Fibroblast of villous mesenchyme (primary cell): Measurements from ENCODE around the gene ASH1L. TPM values are rescaled to one million over a fixed set of nuclear protein-coding genes. Genes with fewer than 3 reads are reported as not detected.
A peak's percentile ranks its signal among the peaks of the same experiment; 100 is the strongest.
"Not testable (repeated sequence)": the region's sequence is repeated elsewhere in the genome, so short reads cannot be mapped to it uniquely, and the experiment has no call there.

Experiments used
- DNase-seq: peaks from one replicate; pipeline ENCODE4 v3.0.0-alpha.2; 2010; ENCODE audit warnings: low read depth
- H3K4me3 ChIP-seq: 2 replicates; pipeline ENCODE4 v1.5.1; 2011; ENCODE audit warnings: low read depth, mild to moderate bottlenecking, low read length
- total RNA-seq: library from RNA; depleted of rRNA; stranded (reverse); fragments of >200 nt; gene quantifications from 2 replicates; pipeline ENCODE4 v1.2.3, GENCODE V29; 2012
- TF ChIP-seq, protein P1 (sequence below): IDR thresholded peaks from 2 replicates; pipeline ENCODE4 v1.5.1; 2012; ENCODE audit warnings: low read depth, mild to moderate bottlenecking, low read length; ENCODE audit not compliant: insufficient read depth

Gene ASH1L
- total RNA-seq, 1 donor, result 43.2 TPM

- TF ChIP-seq, protein P1, sequence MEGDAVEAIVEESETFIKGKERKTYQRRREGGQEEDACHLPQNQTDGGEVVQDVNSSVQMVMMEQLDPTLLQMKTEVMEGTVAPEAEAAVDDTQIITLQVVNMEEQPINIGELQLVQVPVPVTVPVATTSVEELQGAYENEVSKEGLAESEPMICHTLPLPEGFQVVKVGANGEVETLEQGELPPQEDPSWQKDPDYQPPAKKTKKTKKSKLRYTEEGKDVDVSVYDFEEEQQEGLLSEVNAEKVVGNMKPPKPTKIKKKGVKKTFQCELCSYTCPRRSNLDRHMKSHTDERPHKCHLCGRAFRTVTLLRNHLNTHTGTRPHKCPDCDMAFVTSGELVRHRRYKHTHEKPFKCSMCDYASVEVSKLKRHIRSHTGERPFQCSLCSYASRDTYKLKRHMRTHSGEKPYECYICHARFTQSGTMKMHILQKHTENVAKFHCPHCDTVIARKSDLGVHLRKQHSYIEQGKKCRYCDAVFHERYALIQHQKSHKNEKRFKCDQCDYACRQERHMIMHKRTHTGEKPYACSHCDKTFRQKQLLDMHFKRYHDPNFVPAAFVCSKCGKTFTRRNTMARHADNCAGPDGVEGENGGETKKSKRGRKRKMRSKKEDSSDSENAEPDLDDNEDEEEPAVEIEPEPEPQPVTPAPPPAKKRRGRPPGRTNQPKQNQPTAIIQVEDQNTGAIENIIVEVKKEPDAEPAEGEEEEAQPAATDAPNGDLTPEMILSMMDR, result no peak
- H3K4me3 ChIP-seq, result no peak overlapping the region
- no peak for DNase-seq
Observed at GRCh38 chr1:155518484-155518883, 44.1 kb downstream of the ASH1L start.

- no peak overlapping the region for H3K4me3 ChIP-seq
- DNase-seq, result no peak
- TF ChIP-seq, protein P1, result no peak
Observed at GRCh38 chr1:155514582-155515187, 47.9 kb downstream of the ASH1L start.

DNA sequence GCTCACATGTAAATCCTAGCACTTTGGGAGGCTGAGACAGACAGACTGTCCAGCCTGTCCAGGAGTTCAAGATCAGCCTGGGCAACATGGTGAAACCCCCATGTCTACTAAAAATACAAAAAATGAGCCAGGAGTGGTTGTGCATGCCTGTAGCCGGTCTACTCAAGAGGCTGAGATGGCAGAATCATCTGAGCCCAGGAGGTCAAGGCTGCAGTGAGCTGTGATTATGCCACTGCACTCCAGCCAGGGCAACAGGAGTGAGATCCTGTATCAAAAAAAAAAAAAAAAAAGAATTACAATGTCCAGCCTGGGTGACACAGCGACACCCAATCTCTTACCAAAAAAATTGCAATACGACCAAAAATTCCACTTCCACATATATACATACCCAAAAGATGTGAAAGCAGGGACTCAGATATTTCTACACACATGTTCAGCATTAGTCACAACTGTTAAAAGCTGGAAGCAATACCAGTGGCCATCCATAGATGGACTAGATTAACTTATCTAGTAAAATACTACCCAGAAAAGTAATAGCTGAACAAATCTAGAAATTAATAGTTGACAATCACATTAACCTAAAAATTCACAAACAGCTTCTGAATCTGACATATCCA is 49.2 kb downstream of the ASH1L start:
- H3K4me3 ChIP-seq, result no peak overlapping the region
- TF ChIP-seq, protein P1, result no peak
- DNase-seq, result peak; percentile 44

GRCh38 chr1:155511385-155511784 is 51.2 kb downstream of the ASH1L start:
- not testable (repeated sequence) for H3K4me3 ChIP-seq

GRCh38 chr1:155509064-155509463 is 53.5 kb downstream of the ASH1L start:
- H3K4me3 ChIP-seq, result no peak overlapping the region
- no peak for DNase-seq
- TF ChIP-seq, protein P1, result no peak

More at GRCh38 chr1:155511385-155511784, 51.2 kb downstream of the ASH1L start:
- not testable (repeated sequence) for DNase-seq

DNA sequence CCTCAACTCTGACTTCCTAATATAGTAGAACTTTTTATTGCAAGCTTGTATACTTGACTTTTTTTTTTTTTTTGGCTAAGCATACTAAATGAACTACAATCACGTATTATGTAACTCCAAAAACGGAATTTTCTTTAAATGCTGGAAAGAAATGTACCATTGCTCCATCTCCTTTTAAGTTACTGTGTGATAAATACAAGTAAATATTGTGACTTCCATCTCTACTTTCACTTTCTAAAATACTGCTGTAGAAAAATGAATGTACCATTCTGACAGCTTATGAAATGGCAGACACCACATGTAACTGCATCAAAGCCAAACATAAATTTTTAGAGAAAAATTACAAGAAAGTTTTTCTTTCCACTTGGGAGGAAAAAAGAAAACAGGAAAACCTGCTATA is 54.7 kb downstream of the ASH1L start:
- H3K4me3 ChIP-seq, result no peak overlapping the region
- TF ChIP-seq, protein P1, result no peak
- peak; percentile 42 for DNase-seq

DNA sequence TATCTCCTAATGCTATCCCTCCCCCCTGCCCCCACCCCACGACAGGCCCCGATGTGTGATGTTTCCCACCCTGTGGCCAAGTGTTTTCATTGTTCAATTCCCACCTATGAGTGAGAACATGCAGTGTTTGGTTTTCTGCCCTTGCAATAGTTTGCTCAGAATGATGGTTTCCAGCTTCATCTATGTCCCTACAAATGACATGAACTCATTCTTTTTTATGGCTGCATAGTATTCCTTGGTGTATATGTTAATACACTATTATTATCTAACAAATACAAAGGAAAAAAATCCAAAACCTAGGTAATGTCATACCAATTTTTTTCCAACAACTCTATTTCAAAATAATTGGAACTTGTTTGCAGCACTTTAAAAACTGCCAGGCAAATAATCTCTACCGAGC is 56.6 kb downstream of the ASH1L start:
- not testable (repeated sequence) for H3K4me3 ChIP-seq

GRCh38 chr1:155504207-155504606 is 58.4 kb downstream of the ASH1L start:
- H3K4me3 ChIP-seq, result no peak overlapping the region
- TF ChIP-seq, protein P1, result peak; percentile 42
- peak; percentile 52 for DNase-seq

More for the DNA sequence above, 56.6 kb downstream of the ASH1L start:
- DNase-seq, result not testable (repeated sequence)
